ENCODE data around the gene PCCA. TPM values are rescaled to one million over a fixed set of nuclear protein-coding genes. Genes with fewer than 3 reads are reported as not detected.

Gene PCCA
- total and polyA plus RNA-seq, 2 donors (not counting 3 experiments of a cell fraction or from before 2014, with no cell fraction given) = 5.7 to 20.2 TPM

DNA sequence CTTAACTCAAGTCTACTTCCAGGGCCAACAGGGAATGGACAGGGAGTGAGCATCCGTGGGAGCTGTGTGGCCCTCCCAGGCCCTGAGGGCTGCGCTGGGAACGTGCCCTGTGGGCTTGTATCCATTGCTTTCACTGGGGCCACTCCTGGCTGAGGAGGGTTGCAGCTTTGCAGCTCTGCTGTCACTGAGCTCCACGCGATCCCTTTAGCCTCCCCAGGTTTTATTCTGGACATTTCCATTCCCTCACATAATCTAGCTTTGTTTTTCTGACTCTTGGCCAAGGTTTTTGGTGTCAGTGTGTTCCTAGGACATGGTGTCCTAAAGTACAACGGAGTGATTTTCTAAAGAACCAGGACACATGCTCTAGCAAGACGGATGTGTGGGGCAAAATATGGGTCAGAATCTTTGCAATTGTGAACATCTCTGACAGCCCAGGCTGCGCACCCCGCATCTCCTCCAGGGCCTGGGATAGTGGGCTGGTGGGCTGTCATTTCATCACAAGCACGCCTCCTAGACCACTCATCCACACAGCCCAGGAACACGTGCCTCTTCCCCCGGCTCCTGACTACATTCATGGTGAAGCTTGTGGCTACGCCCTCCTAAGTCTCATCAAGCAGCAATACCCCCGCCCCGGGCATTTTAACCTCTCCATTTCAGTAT is 471.7 kb downstream of the PCCA start:
- POLR2A ChIA-PET = no interaction called here
- Histone ChIP-seq H3K36me3 (ENCODE audit: control insufficient read depth in 2 of 2, extremely low read depth in 1 of 2, insufficient read depth in 2 of 2, low read length in 2 of 2) (no peaks in the 10 kb centered on the region), H3K4me3 (replicated peaks in 1 of 3; ENCODE audit: insufficient read depth in 1 of 3, low read depth in 1 of 3, low read length in 3 of 3) (no peak overlapping the region), H4K20me1 (replicated peaks; ENCODE audit: control insufficient read depth, extremely low read depth, insufficient read depth, low read length) (no peaks in the 10 kb centered on the region), H3K27me3 (ENCODE audit: control insufficient read depth in 2 of 2, insufficient read depth in 2 of 2, low read length in 2 of 2) (no peaks in the 10 kb centered on the region), H3K79me2 (ENCODE audit: control insufficient read depth, insufficient read depth, low read length) (no peaks in the 10 kb centered on the region), H3K9ac (replicated peaks; ENCODE audit: extremely low read depth, insufficient read depth, low read length) (no peak overlapping the region), H3K27ac (ENCODE audit: insufficient read depth, low read depth, low read length) (no peak overlapping the region), H2AFZ (ENCODE audit: low read depth, low read length) (no peak overlapping the region), H3K4me2 (ENCODE audit: insufficient read depth, low read length) (no peak overlapping the region), H3K4me1 (ENCODE audit: control insufficient read depth, extremely low read depth, insufficient read depth, low read length) (no peaks in the 10 kb centered on the region), H3K9me3 (replicated peaks; ENCODE audit: control insufficient read depth, insufficient read depth, low read length) (no peaks in the 10 kb centered on the region), H3K9me1 (replicated peaks; ENCODE audit: control insufficient read depth, extremely low read depth, insufficient read depth, low read length) (no peaks in the 10 kb centered on the region)
- BruUV-seq (replicated peaks) = no TSS peak
- dilution Hi-C loops (cut with MboI; ENCODE audit: extremely low pct_ligation_motif_present, low sequenced_read_pairs) (no loop called here), intact Hi-C loops (cut with micrococcal nuclease) (no loop called here)
- TF ChIP-seq, protein P1, sequence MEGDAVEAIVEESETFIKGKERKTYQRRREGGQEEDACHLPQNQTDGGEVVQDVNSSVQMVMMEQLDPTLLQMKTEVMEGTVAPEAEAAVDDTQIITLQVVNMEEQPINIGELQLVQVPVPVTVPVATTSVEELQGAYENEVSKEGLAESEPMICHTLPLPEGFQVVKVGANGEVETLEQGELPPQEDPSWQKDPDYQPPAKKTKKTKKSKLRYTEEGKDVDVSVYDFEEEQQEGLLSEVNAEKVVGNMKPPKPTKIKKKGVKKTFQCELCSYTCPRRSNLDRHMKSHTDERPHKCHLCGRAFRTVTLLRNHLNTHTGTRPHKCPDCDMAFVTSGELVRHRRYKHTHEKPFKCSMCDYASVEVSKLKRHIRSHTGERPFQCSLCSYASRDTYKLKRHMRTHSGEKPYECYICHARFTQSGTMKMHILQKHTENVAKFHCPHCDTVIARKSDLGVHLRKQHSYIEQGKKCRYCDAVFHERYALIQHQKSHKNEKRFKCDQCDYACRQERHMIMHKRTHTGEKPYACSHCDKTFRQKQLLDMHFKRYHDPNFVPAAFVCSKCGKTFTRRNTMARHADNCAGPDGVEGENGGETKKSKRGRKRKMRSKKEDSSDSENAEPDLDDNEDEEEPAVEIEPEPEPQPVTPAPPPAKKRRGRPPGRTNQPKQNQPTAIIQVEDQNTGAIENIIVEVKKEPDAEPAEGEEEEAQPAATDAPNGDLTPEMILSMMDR (IDR thresholded peaks at IDR 0.05; ENCODE audit: extremely low read depth in 1 of 2, insufficient read depth in 1 of 2, low read depth in 1 of 2, low read length in 2 of 2) = no peak
- TF ChIP-seq EZH2 (IDR thresholded peaks at IDR 0.05; ENCODE audit: borderline replicate concordance, low read depth, low read length, severe bottlenecking) (no peak), MAX (IDR thresholded peaks at IDR 0.05; ENCODE audit: insufficient read depth, insufficient read length) (no peak), POLR2AphosphoS5 (IDR thresholded peaks at IDR 0.05; ENCODE audit: insufficient read depth, low read depth, low read length) (no peak), MYC (IDR thresholded peaks at IDR 0.05; ENCODE audit: low read depth, low read length) (no peak), POLR2A (IDR thresholded peaks at IDR 0.05; ENCODE audit: low read depth, low read length) (no peak), FOS (IDR thresholded peaks at IDR 0.05; ENCODE audit: borderline replicate concordance, insufficient read depth, low read length) (no peak), GATA2 (IDR thresholded peaks at IDR 0.05; ENCODE audit: insufficient read depth, insufficient read length, low read depth, low read length) (no peak), JUN (IDR thresholded peaks at IDR 0.05; ENCODE audit: borderline replicate concordance, insufficient read depth, insufficient read length, low read depth) (no peak)
- DNase-seq (ENCODE audit: low read depth, low spot score) = no peak
- CTCF ChIA-PET = interaction anchor here (4.1 kb wide), 1 partner anchor 13 kb away, joined by 25 read pairs; no protein-coding TSS in a partner anchor
- FAIRE-seq = no peak
